Pancreas (tissue), 10 donors: Measurements from ENCODE around the gene ARHGAP40. TPM values are rescaled to one million over a fixed set of nuclear protein-coding genes. Genes with fewer than 3 reads are reported as not detected.
A peak's percentile ranks its signal among the peaks of the same experiment; 100 is the strongest.

Experiments used
- ATAC-seq, 4 donors: fragments of 200-7000 bp; cut with Tn5 transposase; one replicate each; pipeline versions ENCODE4 v1.8.0 to v1.9.1; 2020; ENCODE audit warnings: mild to moderate bottlenecking in 4 of 4, moderate library complexity in 4 of 4
- DNase-seq, 6 donors: peaks; one replicate each; pipeline ENCODE4 v3.0.0-alpha.2; 2020
- FAIRE-seq: peaks from 2 replicates; lab custom pipeline; 2012; peaks lifted over from hg19 to GRCh38; lab: Jason Lieb, UNC
- H3K27ac ChIP-seq, 4 donors: fragments of 200-600 bp; sonication (generic); 1 replicate in 3 of 4; 2 replicates in 1 of 4; pipeline versions ENCODE4 v1.5.0 to v1.8.0; 2020
- H3K27me3 ChIP-seq, 4 donors: fragments of 200-600 bp; one replicate each; pipeline ENCODE4 v1.8.0; 2021
- H3K36me3 ChIP-seq, 3 donors: fragments of 200-600 bp; sonication (generic) in 1 of 3; one replicate each; pipeline versions ENCODE4 v1.5.0 to v1.8.0; 2020 to 2021
- H3K4me1 ChIP-seq, 3 donors: fragments of 200-600 bp; one replicate each; pipeline ENCODE4 v1.8.0; 2021
- H3K4me3 ChIP-seq, 4 donors: fragments of 200-600 bp; sonication (generic) in 2 of 4; one replicate each; pipeline versions ENCODE4 v1.5.0 to v1.8.0; 2020 to 2021
- H3K9me3 ChIP-seq, 4 donors: fragments of 200-600 bp; one replicate each; pipeline ENCODE4 v1.8.0; 2021
- WGBS, 2 donors: extraction: QIAGEN DNeasy Blood & Tissue Kit; methylation state at CpG; one replicate each; pipeline ENCODE4 v1.1.7; 2013; 5-methylcytosine and 5-hydroxymethylcytosine counted together
- intact Hi-C, 3 donors: fragments of 100-400 bp; cut with DNase I; formaldehyde crosslinking; loops; one replicate each; pipeline versions ENCODE4 v1.11.1 to v1.14.2; 2022
- polyA plus RNA-seq, 2 donors: library from polyadenylated mRNA; stranded (reverse); fragments of 200-250 nt; gene quantifications; one replicate each; pipeline ENCODE4 v1.2.3, GENCODE V29; 2013
- total RNA-seq, 6 donors: library from RNA; stranded (reverse); fragmentation: NEBNext Ultra II Directional in 4 of 6; extraction: Animal tissue kit (Norgen Biotek cat#: 25700) in 4 of 6; gene quantifications; one replicate each; pipeline versions ENCODE4 v1.2.1 to v1.2.4, GENCODE V29; 2021 to 2023
- TF ChIP-seq, protein P1 (sequence below), 4 donors: fragments of 200-600 bp; sonication (generic) in 3 of 4; IDR thresholded peaks; one replicate each; pipeline versions ENCODE4 v1.5.0 to v1.8.0; 2021; ENCODE audit warnings: antibody characterized with exemption in 4 of 4
- donor health status: healthy with polysubstance abuse.
- donor health status: DM: no; HTN: no; CAD: no; lungs with moderate emphysema.
- donor health status: DM: no; HTN: no; CAD: no.
- donor health status: control.
- donor health status: control.
- donor health status: Bipolar disorder and iron deficiency.
- donor health status: DM: yes; HTN: yes; CAD: no.
- donor health status: DM: no; HTN: no; CAD: no.
- donor health status: DM: no; HTN: no; CAD: no.
- donor health status: DM: yes; HTN: yes; CAD: no.

ARHGAP40 gene
- total RNA-seq (under 1 TPM in 2 of 6 donors, not detected in 4; 0.08 to 0.23 TPM), polyA plus RNA-seq (under 1 TPM in 1 of 2 donors, not detected in 1; 0.23 TPM)

GRCh38 chr20:38601216-38602184 lies at the start of gene ARHGAP40:
Gene ARHGAP40 (plus strand): TSS chr20:38601809.
- peaks cover 0 to 5% (median 0%) of the 10 kb centered on the region in 3 donors for H3K4me1 ChIP-seq
- TF ChIP-seq, protein P1, sequence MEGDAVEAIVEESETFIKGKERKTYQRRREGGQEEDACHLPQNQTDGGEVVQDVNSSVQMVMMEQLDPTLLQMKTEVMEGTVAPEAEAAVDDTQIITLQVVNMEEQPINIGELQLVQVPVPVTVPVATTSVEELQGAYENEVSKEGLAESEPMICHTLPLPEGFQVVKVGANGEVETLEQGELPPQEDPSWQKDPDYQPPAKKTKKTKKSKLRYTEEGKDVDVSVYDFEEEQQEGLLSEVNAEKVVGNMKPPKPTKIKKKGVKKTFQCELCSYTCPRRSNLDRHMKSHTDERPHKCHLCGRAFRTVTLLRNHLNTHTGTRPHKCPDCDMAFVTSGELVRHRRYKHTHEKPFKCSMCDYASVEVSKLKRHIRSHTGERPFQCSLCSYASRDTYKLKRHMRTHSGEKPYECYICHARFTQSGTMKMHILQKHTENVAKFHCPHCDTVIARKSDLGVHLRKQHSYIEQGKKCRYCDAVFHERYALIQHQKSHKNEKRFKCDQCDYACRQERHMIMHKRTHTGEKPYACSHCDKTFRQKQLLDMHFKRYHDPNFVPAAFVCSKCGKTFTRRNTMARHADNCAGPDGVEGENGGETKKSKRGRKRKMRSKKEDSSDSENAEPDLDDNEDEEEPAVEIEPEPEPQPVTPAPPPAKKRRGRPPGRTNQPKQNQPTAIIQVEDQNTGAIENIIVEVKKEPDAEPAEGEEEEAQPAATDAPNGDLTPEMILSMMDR (IDR thresholded peaks at IDR 0.05): no peak
- peaks cover 0 to 7% (median 0%) of the 10 kb centered on the region in 4 donors for H3K27me3 ChIP-seq
- no peak within 1 kb of the TSS for H3K27ac ChIP-seq
- H3K9me3 ChIP-seq: no peaks in the 10 kb centered on the region
- no peaks in the 10 kb centered on the region for H3K36me3 ChIP-seq
- ATAC-seq (peak in 2 of 4 donors; percentile 42 to 43), FAIRE-seq (no peak), DNase-seq (peak in 2 of 6 donors; percentile 32 to 41)
- WGBS, 2 donors: 18 to 22% methylated on average over 38 to 42 of the region's 42 CpGs
- no peak within 1 kb of the TSS for H3K4me3 ChIP-seq
- intact Hi-C loops: no loop called here

DNA sequence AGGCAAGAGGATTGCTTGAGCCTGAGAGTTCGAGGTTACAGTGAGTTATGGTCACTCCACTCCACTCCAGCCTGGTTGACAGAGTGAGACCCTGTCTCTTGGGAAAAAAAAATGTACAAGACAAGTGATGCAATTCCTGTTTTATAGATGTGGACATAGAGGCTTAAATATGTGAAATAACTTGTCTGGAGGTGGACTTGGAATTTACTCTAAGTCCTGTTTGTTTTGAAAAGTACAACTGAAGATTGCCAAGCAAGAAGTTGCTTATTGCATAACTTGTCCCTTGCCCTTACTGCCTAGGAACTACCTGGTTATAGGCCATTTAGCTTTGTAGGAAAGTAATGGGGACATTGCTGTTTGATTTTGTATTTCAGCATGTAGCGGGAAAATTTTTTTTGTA lies 46.6 kb upstream of the ARHGAP40 start:
- Histone ChIP-seq H3K9me3 (no peaks in the 10 kb centered on the region), H3K4me3 (no peak overlapping the region), H3K27me3 (no peaks in the 10 kb centered on the region), H3K36me3 (peaks cover 0 to 47% (median 21%) of the 10 kb centered on the region in 3 donors), H3K4me1 (no peaks in the 10 kb centered on the region), H3K27ac (no peak overlapping the region)
- no peak for DNase-seq
- no peak for ATAC-seq
- TF ChIP-seq, protein P1 (IDR thresholded peaks at IDR 0.05): no peak
- intact Hi-C loops: no loop called here
- WGBS, 2 donors: 95% methylated on average over 2 of the region's 2 CpGs
- FAIRE-seq: no peak

DNA sequence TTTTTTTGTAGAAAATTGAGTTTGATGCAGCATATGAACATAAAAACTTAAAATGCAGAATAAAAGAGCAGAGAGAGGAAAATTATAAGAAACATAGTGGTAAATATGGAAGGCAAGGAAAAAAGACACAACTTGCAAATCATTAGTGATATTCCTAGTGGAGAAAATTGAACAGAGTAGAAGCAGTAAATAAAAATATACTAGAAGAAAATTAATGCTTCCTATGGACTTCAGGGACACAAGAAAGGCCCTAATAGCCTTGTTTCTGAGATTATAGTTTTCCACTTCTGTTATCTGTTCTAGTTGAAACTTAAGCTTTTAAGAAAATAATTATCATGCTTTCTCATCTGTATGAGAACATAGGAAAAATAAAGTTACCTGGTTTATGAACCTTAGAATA lies 46.2 kb upstream of the ARHGAP40 start:
- ATAC-seq (no peak), FAIRE-seq (no peak), DNase-seq (no peak)
- H3K4me3 ChIP-seq: no peak overlapping the region
- peaks cover 0 to 47% (median 22%) of the 10 kb centered on the region in 3 donors for H3K36me3 ChIP-seq
- intact Hi-C loops: no loop called here
- H3K9me3 ChIP-seq: no peaks in the 10 kb centered on the region
- no peak overlapping the region for H3K27ac ChIP-seq
- no peaks in the 10 kb centered on the region for H3K4me1 ChIP-seq
- TF ChIP-seq, protein P1 (IDR thresholded peaks at IDR 0.05): no peak
- no peaks in the 10 kb centered on the region for H3K27me3 ChIP-seq

GRCh38 chr20:38557174-38557573 lies 44.4 kb upstream of the ARHGAP40 start:
- intact Hi-C loops: no loop called here
- 96 to 99% methylated on average over 2 of the region's 2 CpGs for WGBS, 2 donors
- H3K4me3 ChIP-seq: no peak overlapping the region
- TF ChIP-seq, protein P1 (IDR thresholded peaks at IDR 0.05): no peak
- DNase-seq (no peak), FAIRE-seq (no peak), ATAC-seq (no peak)
- no peak overlapping the region for H3K27ac ChIP-seq
- no peaks in the 10 kb centered on the region for H3K4me1 ChIP-seq
- peaks cover 0 to 32% (median 22%) of the 10 kb centered on the region in 3 donors for H3K36me3 ChIP-seq
- H3K27me3 ChIP-seq: no peaks in the 10 kb centered on the region
- H3K9me3 ChIP-seq: no peaks in the 10 kb centered on the region
